Testis (tissue), 3 donors: Measurements from ENCODE around the gene CEP89. TPM values are rescaled to one million over a fixed set of nuclear protein-coding genes. Genes with fewer than 3 reads are reported as not detected.

ENCODE experiments used
- DNase-seq: peaks from one replicate; pipeline ENCODE4 v3.0.0-alpha.2; 2019
- H3K27ac ChIP-seq, 2 donors: fragments of 200-600 bp; sonication (generic); one replicate each; pipeline ENCODE4 v1.5.1; 2019
- H3K27me3 ChIP-seq: fragments of 200-600 bp; sonication (generic); one replicate; pipeline ENCODE4 v1.5.1; 2019
- H3K36me3 ChIP-seq: fragments of 200-600 bp; sonication (generic); one replicate; pipeline ENCODE4 v1.5.1; 2017; ENCODE audit warnings: low read depth; ENCODE audit errors: missing control alignments
- H3K4me1 ChIP-seq: fragments of 200-600 bp; sonication (generic); one replicate; pipeline ENCODE4 v1.5.1; 2019
- H3K4me3 ChIP-seq, 2 donors: fragments of 200-600 bp; sonication (generic); one replicate each; pipeline ENCODE4 v1.5.1; 2017 to 2019
- H3K9me3 ChIP-seq: fragments of 200-600 bp; sonication (generic); one replicate; pipeline ENCODE4 v1.5.1; 2017
- CTCF ChIP-seq, 3 experiments: fragments of 450-650 bp in 2 of 3; fragments of 200-600 bp in 1 of 3; sonication (generic) in 1 of 3; IDR thresholded peaks; one replicate each; pipeline ENCODE4 v1.5.1; 2016 to 2019; ENCODE audit warnings: antibody characterized with exemption in 3 of 3, mild to moderate bottlenecking in 2 of 3, moderate library complexity in 1 of 3
- POLR2A ChIP-seq: fragments of 450-650 bp; IDR thresholded peaks from one replicate; pipeline ENCODE4 v1.6.1; 2017; ENCODE audit warnings: antibody characterized with exemption, mild to moderate bottlenecking, moderate library complexity
- WGBS, 2 donors: methylation state at CpG; one replicate each; pipeline ENCODE4 v1.1.5; 2018; 5-methylcytosine and 5-hydroxymethylcytosine counted together
- intact Hi-C: fragments of 100-400 bp; cut with DNase I; formaldehyde crosslinking; loops from one replicate; pipeline ENCODE4 v1.15.1; 2023; ENCODE audit warnings: low total_unique reads
- polyA plus RNA-seq: library from polyadenylated mRNA; stranded (reverse); fragments of 350-450 nt; fragmentation: Illumina TruSeq; extraction: RNeasy Lipid Tissue Mini Kit (QIAGEN cat#74804); gene quantifications from one replicate; pipeline ENCODE4 v1.2.3, GENCODE V29; 2014; ENCODE audit warnings: low read depth, low replicate concordance; ENCODE audit not compliant: insufficient read depth
- total RNA-seq, 2 donors: library from RNA; depleted of rRNA; stranded (reverse); fragments of >200 nt; gene quantifications; one replicate each; pipeline ENCODE4 v1.2.3, GENCODE V29; 2016

Gene CEP89
- total and polyA plus RNA-seq, 3 donors from 2014 or later = 14.0 to 17.2 (median 16.7) TPM

DNA sequence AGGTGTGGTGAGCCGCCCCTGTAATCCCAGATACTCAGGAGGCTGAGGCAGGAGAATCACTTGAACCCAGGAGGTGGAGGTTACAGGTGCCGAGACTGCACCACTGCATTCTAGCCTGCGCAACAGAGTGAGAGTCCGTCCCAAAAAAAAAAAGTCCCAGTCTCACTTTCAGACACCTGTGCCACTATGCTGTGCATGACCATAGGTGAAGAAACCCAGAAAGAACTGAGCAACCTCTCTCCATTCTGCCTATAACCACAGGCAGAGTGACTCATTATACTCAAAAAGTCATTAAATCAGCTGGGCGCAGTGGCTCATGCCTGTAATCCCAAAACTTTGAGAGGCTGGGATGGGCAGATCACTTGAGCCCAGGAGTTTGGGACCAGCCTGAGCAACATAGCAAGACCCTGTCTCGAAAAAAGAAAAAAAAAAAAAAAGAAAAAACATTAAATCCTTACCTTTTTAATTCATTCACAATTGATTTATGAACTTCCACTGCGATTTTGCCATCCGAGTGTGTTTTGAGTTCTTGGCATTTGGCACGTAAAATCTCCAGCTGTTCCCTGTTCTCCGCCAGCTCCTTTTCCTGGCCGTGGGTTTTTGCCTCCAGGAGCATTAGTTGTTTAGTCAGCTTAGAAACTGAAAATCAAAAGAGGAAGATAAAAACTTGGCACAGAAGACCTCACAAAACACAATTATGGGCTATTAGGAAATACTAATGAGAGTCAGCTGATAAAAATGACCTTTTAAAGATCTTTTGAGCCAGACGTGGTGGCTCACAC is 56.7 kb downstream of the CEP89 start:
- no peak for DNase-seq
- H3K36me3 ChIP-seq = no peaks in the 10 kb centered on the region
- TF ChIP-seq CTCF (IDR thresholded peaks at IDR 0.05) (no peak), POLR2A (no peak)
- no peak overlapping the region for H3K4me3 ChIP-seq
- H3K27ac ChIP-seq = no peak overlapping the region
- 78 to 91% methylated on average over 12 of the region's 12 CpGs for WGBS, 2 donors
- no peaks in the 10 kb centered on the region for H3K27me3 ChIP-seq
- H3K9me3 ChIP-seq = no peaks in the 10 kb centered on the region
- H3K4me1 ChIP-seq = no peaks in the 10 kb centered on the region
- intact Hi-C loops = no loop called here

GRCh38 chr19:32911467-32911866 is 60.3 kb downstream of the CEP89 start:
- Histone ChIP-seq H3K36me3 (no peaks in the 10 kb centered on the region), H3K4me3 (no peak overlapping the region), H3K27me3 (no peaks in the 10 kb centered on the region), H3K9me3 (no peaks in the 10 kb centered on the region), H3K4me1 (no peaks in the 10 kb centered on the region), H3K27ac (no peak overlapping the region)
- TF ChIP-seq POLR2A = no peak
- no peak for TF ChIP-seq CTCF (IDR thresholded peaks at IDR 0.05)
- intact Hi-C loops = no loop called here
- 95 to 98% methylated on average over 4 of the region's 4 CpGs for WGBS, 2 donors
- DNase-seq = no peak

DNA sequence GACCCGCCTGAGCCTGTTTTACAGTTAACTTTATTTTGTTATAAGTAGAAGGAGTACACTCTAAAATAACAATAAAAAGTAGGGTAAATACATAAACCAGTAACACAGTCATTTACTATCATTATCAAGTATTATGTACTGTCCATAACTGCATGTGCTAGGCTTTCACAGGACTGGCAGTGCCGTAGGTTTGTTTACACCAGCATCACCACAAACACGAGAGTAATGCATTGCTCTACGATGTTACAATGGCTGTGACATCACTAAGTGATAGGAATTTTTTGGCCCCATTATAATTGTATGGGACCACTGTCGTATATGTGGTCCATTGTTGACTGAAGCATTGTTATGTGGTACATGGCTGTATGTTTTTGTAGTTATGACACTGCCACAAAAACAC is 60.9 kb downstream of the CEP89 start:
- H3K4me3 ChIP-seq = no peak overlapping the region
- H3K27ac ChIP-seq = no peak overlapping the region
- WGBS, 2 donors = 84 to 97% methylated on average over 5 of the region's 5 CpGs
- H3K27me3 ChIP-seq = no peaks in the 10 kb centered on the region
- DNase-seq = no peak
- no peaks in the 10 kb centered on the region for H3K9me3 ChIP-seq
- intact Hi-C loops = no loop called here
- no peaks in the 10 kb centered on the region for H3K4me1 ChIP-seq
- H3K36me3 ChIP-seq = no peaks in the 10 kb centered on the region
- TF ChIP-seq POLR2A (no peak), CTCF (IDR thresholded peaks at IDR 0.05) (no peak)

GRCh38 chr19:32910094-32910493 is 61.7 kb downstream of the CEP89 start:
- Histone ChIP-seq H3K4me3 (no peak overlapping the region), H3K9me3 (no peaks in the 10 kb centered on the region), H3K4me1 (no peaks in the 10 kb centered on the region), H3K27me3 (no peaks in the 10 kb centered on the region), H3K36me3 (no peaks in the 10 kb centered on the region), H3K27ac (no peak overlapping the region)
- no peak for TF ChIP-seq POLR2A
- no peak for TF ChIP-seq CTCF (IDR thresholded peaks at IDR 0.05)
- WGBS, 2 donors = 93 to 96% methylated on average over 5 of the region's 5 CpGs
- intact Hi-C loops = no loop called here
- no peak for DNase-seq

DNA sequence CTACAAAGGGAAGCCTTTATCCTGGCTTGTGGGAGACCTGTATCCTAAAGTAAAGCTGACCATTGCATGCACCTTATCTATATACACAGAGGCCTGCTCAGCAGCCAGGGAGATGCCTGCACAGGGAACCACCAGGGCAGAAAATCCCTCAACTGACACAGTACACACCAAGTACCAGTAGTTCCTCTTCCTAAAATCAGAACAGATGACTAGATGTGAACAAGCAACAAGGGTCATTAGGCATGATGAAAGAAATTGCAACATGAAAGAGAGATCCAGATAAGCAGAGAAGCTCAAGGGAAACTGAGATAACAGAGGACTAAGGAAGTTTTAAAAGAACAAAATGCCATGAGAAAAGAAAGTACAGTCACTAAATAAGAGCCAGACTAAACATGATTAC is 62.5 kb downstream of the CEP89 start:
- no peak for DNase-seq
- intact Hi-C loops = no loop called here
- no peaks in the 10 kb centered on the region for H3K9me3 ChIP-seq
- no peaks in the 10 kb centered on the region for H3K36me3 ChIP-seq
- no peaks in the 10 kb centered on the region for H3K27me3 ChIP-seq
- H3K4me3 ChIP-seq = no peak overlapping the region
- no peak for TF ChIP-seq CTCF (IDR thresholded peaks at IDR 0.05)
- no peak for TF ChIP-seq POLR2A
- H3K27ac ChIP-seq = no peak overlapping the region
- no peaks in the 10 kb centered on the region for H3K4me1 ChIP-seq
